ENCODE measurements around the gene MOGAT2.

MOGAT2 gene

GRCh38 chr11:75768112-75768908 is 50.7 kb downstream of the MOGAT2 start, which contains the start of gene DGAT2:
DGAT2 (plus strand) TSS chr11:75768778; CDS start chr11:75768992, 214 bp downstream.
- peak within 1 kb of the TSS; percentile 58 for H3K4me3 ChIP-seq (ENCODE audit: insufficient read depth, low read depth, low read length, poor library complexity, severe bottlenecking)
- H3K27ac ChIP-seq (ENCODE audit: insufficient read depth, low read length, poor library complexity, severe bottlenecking) = no peak within 1 kb of the TSS
- peaks cover 18% of the 10 kb centered on the region for H3K4me1 ChIP-seq (ENCODE audit: control insufficient read depth, insufficient read depth, low read length, poor library complexity, severe bottlenecking)
- no peaks in the 10 kb centered on the region for H3K9me3 ChIP-seq (ENCODE audit: control insufficient read depth, low read length)
- H3K27me3 ChIP-seq (replicated peaks; ENCODE audit: control insufficient read depth, insufficient read depth, low read length, poor library complexity, severe bottlenecking) = peaks cover 6% of the 10 kb centered on the region
- no peaks in the 10 kb centered on the region for H3K36me3 ChIP-seq (ENCODE audit: control insufficient read depth, insufficient read depth, low read length)
- peak; percentile 27 to 49 (median 41) for DNase-seq

DNA sequence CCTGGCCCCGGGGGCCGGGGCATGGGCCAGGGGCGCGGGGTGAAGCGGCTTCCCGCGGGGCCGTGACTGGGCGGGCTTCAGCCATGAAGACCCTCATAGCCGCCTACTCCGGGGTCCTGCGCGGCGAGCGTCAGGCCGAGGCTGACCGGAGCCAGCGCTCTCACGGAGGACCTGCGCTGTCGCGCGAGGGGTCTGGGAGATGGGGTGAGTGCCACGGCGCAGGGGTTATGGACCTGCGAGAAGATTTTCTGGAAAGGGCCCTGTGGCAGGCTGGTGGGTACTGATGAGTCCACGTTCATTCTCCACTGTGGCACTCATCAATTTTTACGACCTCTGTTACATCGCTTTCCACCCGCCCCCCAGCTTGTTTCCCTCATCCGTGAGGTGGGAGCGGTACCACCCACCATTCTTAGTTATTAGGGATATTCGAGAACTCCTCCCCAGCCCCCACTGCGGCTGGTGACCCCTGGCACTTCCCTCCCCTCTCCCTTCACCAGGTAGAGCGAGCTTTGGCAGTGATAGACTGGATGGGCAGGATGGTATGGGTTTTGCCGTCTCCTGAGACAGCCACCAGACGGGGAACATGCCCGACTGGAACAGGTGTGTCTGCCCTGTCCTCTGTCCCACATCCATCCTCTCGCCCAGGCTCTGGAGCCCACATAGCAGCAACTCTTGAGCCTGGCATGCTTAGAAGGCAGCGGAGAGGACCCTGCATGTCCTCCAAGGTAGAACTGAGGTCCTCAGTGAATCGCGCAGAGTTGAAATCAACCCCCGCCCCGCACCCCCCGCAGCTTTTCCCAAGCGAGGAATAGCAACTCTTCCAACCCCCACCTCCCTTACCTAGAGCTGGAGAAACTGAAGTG is 51.5 kb downstream of the MOGAT2 start:
- H3K27me3 ChIP-seq (replicated peaks; ENCODE audit: control insufficient read depth, insufficient read depth, low read length, poor library complexity, severe bottlenecking) = peaks cover 6% of the 10 kb centered on the region
- H3K4me3 ChIP-seq (ENCODE audit: insufficient read depth, low read depth, low read length, poor library complexity, severe bottlenecking) = peak overlapping the region; percentile 58
- no peak for DNase-seq
- H3K4me1 ChIP-seq (ENCODE audit: control insufficient read depth, insufficient read depth, low read length, poor library complexity, severe bottlenecking) = peaks cover 18% of the 10 kb centered on the region
- H3K9me3 ChIP-seq (ENCODE audit: control insufficient read depth, low read length) = no peaks in the 10 kb centered on the region
- H3K27ac ChIP-seq (ENCODE audit: insufficient read depth, low read length, poor library complexity, severe bottlenecking) = no peak overlapping the region
- H3K36me3 ChIP-seq (ENCODE audit: control insufficient read depth, insufficient read depth, low read length) = no peaks in the 10 kb centered on the region

DNA sequence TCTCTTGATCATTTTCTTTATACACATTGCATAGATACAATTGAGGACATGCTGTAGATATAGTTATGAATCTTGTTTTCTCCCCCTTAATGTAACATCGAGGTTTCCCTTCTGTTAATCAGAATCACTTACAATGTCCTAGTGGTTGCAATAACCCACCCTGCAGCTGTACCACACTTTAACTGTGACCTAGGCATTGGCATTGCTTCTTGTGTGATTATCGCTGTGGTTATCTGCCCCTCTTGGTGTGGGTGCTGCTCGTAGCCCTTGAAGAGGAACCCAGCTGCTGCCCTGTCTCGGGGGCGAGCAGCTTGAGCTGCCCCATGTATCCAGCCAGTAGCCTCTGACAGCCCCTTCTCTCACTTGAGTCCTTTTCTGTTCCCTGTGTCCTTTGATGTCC is 52.5 kb downstream of the MOGAT2 start:
- DNase-seq = no peak
- H3K4me3 ChIP-seq (ENCODE audit: insufficient read depth, low read depth, low read length, poor library complexity, severe bottlenecking) = no peak overlapping the region
- no peak overlapping the region for H3K27ac ChIP-seq (ENCODE audit: insufficient read depth, low read length, poor library complexity, severe bottlenecking)
- peaks cover 6% of the 10 kb centered on the region for H3K27me3 ChIP-seq (replicated peaks; ENCODE audit: control insufficient read depth, insufficient read depth, low read length, poor library complexity, severe bottlenecking)
- H3K36me3 ChIP-seq (ENCODE audit: control insufficient read depth, insufficient read depth, low read length) = no peaks in the 10 kb centered on the region
- H3K9me3 ChIP-seq (ENCODE audit: control insufficient read depth, low read length) = no peaks in the 10 kb centered on the region
- peaks cover 18% of the 10 kb centered on the region for H3K4me1 ChIP-seq (ENCODE audit: control insufficient read depth, insufficient read depth, low read length, poor library complexity, severe bottlenecking)

DNA sequence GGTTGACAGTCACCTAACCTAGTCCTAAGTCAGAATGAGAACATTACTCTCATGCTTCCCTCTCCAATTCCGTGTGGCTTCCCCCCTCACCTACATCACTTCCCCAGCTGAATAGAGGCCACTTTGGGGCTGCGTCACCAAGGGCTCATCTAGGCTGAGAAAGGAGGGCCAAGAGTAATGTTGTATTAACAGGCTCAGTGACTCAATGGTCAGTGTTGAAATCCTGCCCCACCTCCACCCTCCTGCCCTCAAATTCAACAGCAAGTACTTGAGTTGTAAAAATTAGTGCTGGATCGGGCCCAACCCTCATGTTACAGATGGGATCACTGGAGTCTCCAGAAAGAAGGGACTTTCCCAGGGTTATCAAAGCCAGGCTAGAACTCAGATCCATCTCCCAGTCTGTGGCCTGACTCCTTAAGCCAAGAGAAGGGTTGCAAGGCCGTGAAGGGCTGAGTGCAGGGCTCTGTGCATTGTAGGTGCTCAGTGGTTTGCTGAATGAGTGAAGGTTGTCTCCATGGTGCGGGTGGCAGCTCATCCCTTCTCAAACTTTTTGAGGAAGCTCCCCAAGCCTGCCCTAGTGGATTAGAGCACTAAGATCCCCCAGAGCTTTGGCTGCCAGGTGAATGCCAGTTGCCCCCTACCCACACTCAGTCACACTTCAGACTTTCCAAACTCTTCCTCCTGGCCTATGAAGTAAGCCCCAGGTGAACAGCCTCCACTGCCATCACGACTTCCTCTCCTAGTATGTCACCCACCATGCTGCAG is 54.2 kb downstream of the MOGAT2 start:
- no peaks in the 10 kb centered on the region for H3K9me3 ChIP-seq (ENCODE audit: control insufficient read depth, low read length)
- H3K4me1 ChIP-seq (ENCODE audit: control insufficient read depth, insufficient read depth, low read length, poor library complexity, severe bottlenecking) = peaks cover 18% of the 10 kb centered on the region
- H3K4me3 ChIP-seq (ENCODE audit: insufficient read depth, low read depth, low read length, poor library complexity, severe bottlenecking) = no peak overlapping the region
- H3K36me3 ChIP-seq (ENCODE audit: control insufficient read depth, insufficient read depth, low read length) = no peaks in the 10 kb centered on the region
- H3K27me3 ChIP-seq (replicated peaks; ENCODE audit: control insufficient read depth, insufficient read depth, low read length, poor library complexity, severe bottlenecking) = peaks cover 6% of the 10 kb centered on the region
- no peak for DNase-seq
- no peak overlapping the region for H3K27ac ChIP-seq (ENCODE audit: insufficient read depth, low read length, poor library complexity, severe bottlenecking)

DNA sequence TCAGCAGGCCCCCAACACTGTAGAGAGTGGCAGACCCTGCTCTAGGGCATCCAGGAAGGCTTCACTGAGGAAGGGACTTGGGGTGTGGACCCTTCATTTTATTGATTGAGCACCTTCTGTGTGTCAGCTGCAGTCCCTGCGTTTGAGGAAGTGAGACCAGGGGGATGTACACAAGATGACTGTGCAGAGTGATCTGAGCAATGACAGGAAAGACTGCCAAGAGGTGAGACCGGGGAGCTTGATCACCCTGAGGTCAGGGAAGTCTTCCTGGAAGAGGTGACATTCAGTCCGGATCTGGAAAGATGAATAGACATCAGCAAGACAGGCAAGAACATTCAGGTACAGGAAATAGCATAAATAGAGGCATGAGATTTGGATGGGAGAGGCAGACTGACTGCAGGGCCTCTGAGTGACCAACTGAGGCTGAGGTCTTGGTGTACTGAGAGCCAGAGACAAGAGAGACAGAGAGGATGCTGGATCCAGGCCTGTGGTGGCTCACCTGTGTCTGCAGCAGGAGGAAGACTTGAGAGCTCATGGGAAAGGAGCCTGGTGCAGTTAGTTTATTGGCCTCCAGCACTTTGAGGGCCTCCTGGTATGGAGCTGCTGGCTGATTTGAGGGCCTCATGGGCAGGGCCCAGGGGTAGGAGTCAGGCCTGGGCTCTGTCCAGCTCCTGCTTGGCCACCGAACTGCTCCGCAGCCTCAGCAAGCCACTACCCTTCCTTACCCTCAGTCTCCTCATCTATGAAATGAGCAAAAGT is 56.1 kb downstream of the MOGAT2 start:
- peaks cover 7% of the 10 kb centered on the region for H3K4me1 ChIP-seq (ENCODE audit: control insufficient read depth, insufficient read depth, low read length, poor library complexity, severe bottlenecking)
- peaks cover 4% of the 10 kb centered on the region for H3K27me3 ChIP-seq (replicated peaks; ENCODE audit: control insufficient read depth, insufficient read depth, low read length, poor library complexity, severe bottlenecking)
- H3K9me3 ChIP-seq (ENCODE audit: control insufficient read depth, low read length) = no peaks in the 10 kb centered on the region
- no peaks in the 10 kb centered on the region for H3K36me3 ChIP-seq (ENCODE audit: control insufficient read depth, insufficient read depth, low read length)
- no peak for DNase-seq
- no peak overlapping the region for H3K4me3 ChIP-seq (ENCODE audit: insufficient read depth, low read depth, low read length, poor library complexity, severe bottlenecking)
- H3K27ac ChIP-seq (ENCODE audit: insufficient read depth, low read length, poor library complexity, severe bottlenecking) = no peak overlapping the region

DNA sequence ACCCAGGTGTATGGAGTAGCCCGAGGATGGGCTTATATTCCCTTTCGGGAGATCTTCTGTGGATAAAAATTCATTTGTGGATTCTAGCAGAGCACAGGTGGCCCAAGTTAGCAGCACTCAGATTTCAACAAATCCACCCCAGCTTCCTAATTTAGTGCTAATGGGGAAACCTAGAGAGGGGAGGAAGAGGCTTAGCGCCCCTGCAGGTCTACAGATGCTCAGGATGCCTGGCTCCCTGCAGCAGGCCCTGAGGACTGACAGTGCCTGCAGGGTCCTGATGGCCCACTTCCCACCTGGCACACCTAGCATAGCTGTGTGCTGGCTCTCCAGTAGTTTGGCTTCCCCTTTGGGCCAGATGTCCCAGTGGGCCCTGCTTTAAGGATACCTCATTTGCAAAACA is 57.4 kb downstream of the MOGAT2 start:
- no peaks in the 10 kb centered on the region for H3K27me3 ChIP-seq (replicated peaks; ENCODE audit: control insufficient read depth, insufficient read depth, low read length, poor library complexity, severe bottlenecking)
- no peak overlapping the region for H3K4me3 ChIP-seq (ENCODE audit: insufficient read depth, low read depth, low read length, poor library complexity, severe bottlenecking)
- H3K9me3 ChIP-seq (ENCODE audit: control insufficient read depth, low read length) = no peaks in the 10 kb centered on the region
- H3K27ac ChIP-seq (ENCODE audit: insufficient read depth, low read length, poor library complexity, severe bottlenecking) = no peak overlapping the region
- no peak for DNase-seq
- no peaks in the 10 kb centered on the region for H3K36me3 ChIP-seq (ENCODE audit: control insufficient read depth, insufficient read depth, low read length)
- no peaks in the 10 kb centered on the region for H3K4me1 ChIP-seq (ENCODE audit: control insufficient read depth, insufficient read depth, low read length, poor library complexity, severe bottlenecking)

GRCh38 chr11:75776546-75776945 is 58.9 kb downstream of the MOGAT2 start:
- no peak overlapping the region for H3K4me3 ChIP-seq (ENCODE audit: insufficient read depth, low read depth, low read length, poor library complexity, severe bottlenecking)
- H3K27ac ChIP-seq (ENCODE audit: insufficient read depth, low read length, poor library complexity, severe bottlenecking) = no peak overlapping the region
- no peaks in the 10 kb centered on the region for H3K27me3 ChIP-seq (replicated peaks; ENCODE audit: control insufficient read depth, insufficient read depth, low read length, poor library complexity, severe bottlenecking)
- H3K9me3 ChIP-seq (ENCODE audit: control insufficient read depth, low read length) = no peaks in the 10 kb centered on the region
- no peaks in the 10 kb centered on the region for H3K4me1 ChIP-seq (ENCODE audit: control insufficient read depth, insufficient read depth, low read length, poor library complexity, severe bottlenecking)
- no peak for DNase-seq
- no peaks in the 10 kb centered on the region for H3K36me3 ChIP-seq (ENCODE audit: control insufficient read depth, insufficient read depth, low read length)

DNA sequence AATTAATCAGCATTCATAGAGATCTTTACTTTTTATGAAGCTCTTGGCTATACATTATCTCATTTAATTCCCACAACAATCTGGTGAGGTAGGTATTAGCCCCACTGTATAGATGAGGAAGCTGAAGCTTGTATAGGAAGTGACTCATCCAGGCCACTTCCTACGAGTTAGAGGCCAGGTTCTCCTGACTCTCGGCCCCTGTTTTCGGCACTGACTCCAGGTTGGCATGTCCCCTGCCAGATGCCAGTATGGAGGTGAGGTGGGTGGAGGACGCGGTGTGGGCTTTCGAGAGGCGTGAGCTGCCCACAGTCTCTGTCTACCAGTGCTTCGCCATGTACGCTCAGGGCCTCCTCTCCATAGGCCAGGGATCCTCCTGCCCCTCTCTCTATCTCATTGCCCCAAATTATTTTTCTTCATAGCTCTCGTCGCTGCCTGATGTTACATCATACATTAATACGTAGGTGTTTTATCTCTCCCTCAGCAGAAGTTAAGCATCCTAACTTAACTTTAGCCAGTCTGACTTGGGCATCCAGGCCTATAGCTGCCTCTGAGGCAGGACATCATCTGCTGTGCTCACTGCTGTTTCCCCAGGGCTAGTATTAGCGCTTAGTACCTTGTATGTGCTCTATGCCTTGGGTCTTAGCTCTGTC is 59.9 kb downstream of the MOGAT2 start:
- H3K27ac ChIP-seq (ENCODE audit: insufficient read depth, low read length, poor library complexity, severe bottlenecking) = no peak overlapping the region
- H3K9me3 ChIP-seq (ENCODE audit: control insufficient read depth, low read length) = no peaks in the 10 kb centered on the region
- no peaks in the 10 kb centered on the region for H3K27me3 ChIP-seq (replicated peaks; ENCODE audit: control insufficient read depth, insufficient read depth, low read length, poor library complexity, severe bottlenecking)
- no peaks in the 10 kb centered on the region for H3K36me3 ChIP-seq (ENCODE audit: control insufficient read depth, insufficient read depth, low read length)
- no peaks in the 10 kb centered on the region for H3K4me1 ChIP-seq (ENCODE audit: control insufficient read depth, insufficient read depth, low read length, poor library complexity, severe bottlenecking)
- H3K4me3 ChIP-seq (ENCODE audit: insufficient read depth, low read depth, low read length, poor library complexity, severe bottlenecking) = no peak overlapping the region
- DNase-seq = no peak

GRCh38 chr11:75778962-75779361 is 61.3 kb downstream of the MOGAT2 start:
- Histone ChIP-seq H3K27ac (ENCODE audit: insufficient read depth, low read length, poor library complexity, severe bottlenecking) (no peak overlapping the region), H3K36me3 (ENCODE audit: control insufficient read depth, insufficient read depth, low read length) (no peaks in the 10 kb centered on the region), H3K9me3 (ENCODE audit: control insufficient read depth, low read length) (no peaks in the 10 kb centered on the region), H3K27me3 (replicated peaks; ENCODE audit: control insufficient read depth, insufficient read depth, low read length, poor library complexity, severe bottlenecking) (no peaks in the 10 kb centered on the region), H3K4me3 (ENCODE audit: insufficient read depth, low read depth, low read length, poor library complexity, severe bottlenecking) (no peak overlapping the region), H3K4me1 (ENCODE audit: control insufficient read depth, insufficient read depth, low read length, poor library complexity, severe bottlenecking) (no peaks in the 10 kb centered on the region)
- DNase-seq = no peak
